Thoracic aorta (tissue), 2 donors: ENCODE measurements around the gene DHODH. TPM values are rescaled to one million over a fixed set of nuclear protein-coding genes. Genes with fewer than 3 reads are reported as not detected.
A peak's percentile ranks its signal among the peaks of the same experiment; 100 is the strongest.
"Not testable (repeated sequence)": the region's sequence is repeated elsewhere in the genome, so short reads cannot be mapped to it uniquely, and the experiment has no call there.

Experiments
- ATAC-seq: fragments of 150-250 bp; one replicate; pipeline ENCODE4 v1.8.0; 2017; ENCODE audit warnings: low read depth; ENCODE audit not compliant: insufficient number of reproducible peaks, low FRiP score
- DNase-seq: peaks from one replicate; pipeline ENCODE4 v3.0.0-alpha.2; 2020; ENCODE audit warnings: low spot score
- H3K27ac ChIP-seq, 2 donors: fragments of 200-600 bp; sonication (generic); 1 replicate in 1 of 2; 2 replicates in 1 of 2; pipeline ENCODE4 v1.5.1; 2016; ENCODE audit warnings: mild to moderate bottlenecking in 2 of 2, moderate library complexity in 2 of 2
- H3K27me3 ChIP-seq: fragments of 200-600 bp; sonication (generic); replicated peaks from 2 replicates; pipeline ENCODE4 v1.6.0; 2016; ENCODE audit warnings: mild to moderate bottlenecking; ENCODE audit not compliant: insufficient read depth
- H3K36me3 ChIP-seq: fragments of 200-600 bp; sonication (generic); one replicate; pipeline ENCODE4 v1.5.1; 2016
- H3K4me1 ChIP-seq, 2 donors: fragments of 200-600 bp; sonication (generic); 1 replicate in 1 of 2; 2 replicates in 1 of 2; pipeline versions ENCODE4 v1.5.1 to v1.6.0; 2016; ENCODE audit warnings: low read depth in 2 of 2, mild to moderate bottlenecking in 1 of 2; ENCODE audit not compliant: control insufficient read depth in 1 of 2
- H3K4me3 ChIP-seq: fragments of 200-600 bp; sonication (generic); 2 replicates; pipeline ENCODE4 v1.5.1; 2016; ENCODE audit warnings: mild to moderate bottlenecking
- H3K9me3 ChIP-seq: fragments of 200-600 bp; sonication (generic); 2 replicates; pipeline ENCODE4 v1.5.1; 2016
- CTCF ChIP-seq: fragments of 200-600 bp; sonication (generic); IDR thresholded peaks from one replicate; pipeline ENCODE4 v1.5.1; 2019; ENCODE audit warnings: antibody characterized with exemption
- total RNA-seq, 2 donors: library from RNA; depleted of rRNA; stranded (reverse); fragments of >200 nt; gene quantifications; one replicate each; pipeline versions ENCODE4 v1.1.0 to v1.2.3, GENCODE V29; 2016

DHODH gene
- total RNA-seq, 2 donors from 2014 or later, result 4.7 to 11.1 TPM

GRCh38 chr16:72072514-72073342 lies 64.2 kb downstream of the DHODH start:
- Histone ChIP-seq H3K9me3 (no peaks in the 10 kb centered on the region), H3K36me3 (no peaks in the 10 kb centered on the region), H3K4me1 (peaks cover 12 to 42% of the 10 kb centered on the region in 2 donors), H3K27ac (peak overlapping the region; percentile 64 to 78), H3K27me3 (no peaks in the 10 kb centered on the region), H3K4me3 (no peak overlapping the region)
- DNase-seq (no peak), ATAC-seq (no peak)
- TF ChIP-seq CTCF, result no peak

GRCh38 chr16:72073560-72074230 lies 65.2 kb downstream of the DHODH start:
- no peak for TF ChIP-seq CTCF
- peak overlapping the region; percentile 64 to 78 for H3K27ac ChIP-seq
- H3K27me3 ChIP-seq, result no peaks in the 10 kb centered on the region
- no peaks in the 10 kb centered on the region for H3K9me3 ChIP-seq
- DNase-seq (peak; percentile 24), ATAC-seq (peak; percentile 49)
- H3K36me3 ChIP-seq, result no peaks in the 10 kb centered on the region
- H3K4me3 ChIP-seq, result peak overlapping the region; percentile 37
- H3K4me1 ChIP-seq, result peaks cover 12 to 42% of the 10 kb centered on the region in 2 donors

GRCh38 chr16:72075067-72075466 lies 66.5 kb downstream of the DHODH start:
- ATAC-seq, result not testable (repeated sequence)

More at GRCh38 chr16:72075067-72075466, 66.5 kb downstream of the DHODH start:
- H3K4me3 ChIP-seq, H3K9me3 ChIP-seq, H3K27me3 ChIP-seq, H3K36me3 ChIP-seq, DNase-seq: not testable (repeated sequence)
- Histone ChIP-seq H3K4me1 (peaks cover 12 to 42% of the 10 kb centered on the region in 2 donors), H3K27ac (peak overlapping the region; percentile 64 to 78)

Other genes starting within 250 kb of the DHODH start
- 10 to 100 TPM; 47.8 to 65.1 TPM for gene AP1G1, start 199.9 kb upstream of the DHODH start, total RNA-seq
- 10 to 100 TPM; 36.3 to 36.5 TPM for gene ATXN1L, start 162.8 kb upstream of the DHODH start, total RNA-seq
- gene ZNF821, start 124.6 kb upstream of the DHODH start, total RNA-seq, result 1 to 10 TPM; 5.7 to 6.3 TPM
- gene IST1, start 113.2 kb upstream of the DHODH start, total RNA-seq, result 100 to 1,000 TPM; 154 to 181 TPM
- gene PKD1L3, start 8.3 kb upstream of the DHODH start, total RNA-seq, result 1 to 10 TPM in 1 of 2 donors, under 1 TPM in 1; 0.35 to 1.1 TPM
- 10 to 100 TPM in 1 of 2 donors, 1 to 10 TPM in 1; 5.7 to 10.8 TPM for gene HP, start 45.8 kb downstream of the DHODH start, total RNA-seq
- gene HPR, start 54.5 kb downstream of the DHODH start, total RNA-seq, result 1 to 10 TPM in 1 of 2 donors, not detected in 1; 2.0 TPM
- 10 to 100 TPM in 1 of 2 donors, 1 to 10 TPM in 1; 3.7 to 38.6 TPM for gene TXNL4B, start 84.9 kb downstream of the DHODH start, total RNA-seq
- gene DHX38, start 85.1 kb downstream of the DHODH start, total RNA-seq, result 10 to 100 TPM; 57.8 to 72.8 TPM
- 1 to 10 TPM in 1 of 2 donors, under 1 TPM in 1; 0.21 to 1.4 TPM for gene PMFBP1, start 163.4 kb downstream of the DHODH start, total RNA-seq